ENCODE measurements around the gene P2RX5.

DNA sequence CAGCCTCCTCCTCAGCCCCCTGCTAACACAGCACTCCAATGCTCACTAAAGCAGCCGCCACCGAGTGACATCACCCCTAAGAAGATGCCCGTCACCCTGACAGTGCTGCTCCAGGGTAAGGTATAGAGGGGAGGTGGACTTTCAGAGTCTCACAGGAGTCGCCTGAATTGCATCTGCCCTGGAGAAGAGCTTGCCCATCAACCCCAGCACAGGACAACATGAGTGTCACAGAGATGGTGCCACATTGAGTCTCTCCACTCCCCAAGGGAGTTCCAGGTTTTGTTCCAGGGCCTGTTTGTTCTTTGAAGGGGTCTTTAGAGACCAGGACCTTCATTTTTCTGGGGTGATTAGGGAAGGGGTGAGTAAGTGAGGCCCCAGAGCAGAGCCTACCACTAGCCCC lies 2.2 kb upstream of the P2RX5 start:
- TF ChIP-seq, protein P1, sequence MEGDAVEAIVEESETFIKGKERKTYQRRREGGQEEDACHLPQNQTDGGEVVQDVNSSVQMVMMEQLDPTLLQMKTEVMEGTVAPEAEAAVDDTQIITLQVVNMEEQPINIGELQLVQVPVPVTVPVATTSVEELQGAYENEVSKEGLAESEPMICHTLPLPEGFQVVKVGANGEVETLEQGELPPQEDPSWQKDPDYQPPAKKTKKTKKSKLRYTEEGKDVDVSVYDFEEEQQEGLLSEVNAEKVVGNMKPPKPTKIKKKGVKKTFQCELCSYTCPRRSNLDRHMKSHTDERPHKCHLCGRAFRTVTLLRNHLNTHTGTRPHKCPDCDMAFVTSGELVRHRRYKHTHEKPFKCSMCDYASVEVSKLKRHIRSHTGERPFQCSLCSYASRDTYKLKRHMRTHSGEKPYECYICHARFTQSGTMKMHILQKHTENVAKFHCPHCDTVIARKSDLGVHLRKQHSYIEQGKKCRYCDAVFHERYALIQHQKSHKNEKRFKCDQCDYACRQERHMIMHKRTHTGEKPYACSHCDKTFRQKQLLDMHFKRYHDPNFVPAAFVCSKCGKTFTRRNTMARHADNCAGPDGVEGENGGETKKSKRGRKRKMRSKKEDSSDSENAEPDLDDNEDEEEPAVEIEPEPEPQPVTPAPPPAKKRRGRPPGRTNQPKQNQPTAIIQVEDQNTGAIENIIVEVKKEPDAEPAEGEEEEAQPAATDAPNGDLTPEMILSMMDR (IDR thresholded peaks at IDR 0.05): no peak
- TF ChIP-seq ZFX (IDR thresholded peaks at IDR 0.05; ENCODE audit: borderline replicate concordance): no peak
